Measurements from ENCODE around the gene DNAJC12. TPM values are rescaled to one million over a fixed set of nuclear protein-coding genes. Genes with fewer than 3 reads are reported as not detected.

The DNAJC12 gene
- total and polyA plus RNA-seq, 2 of the 8 experiments (the other 6 are each of a cell fraction or from before 2014, with no cell fraction given), result 0.86 to 4.2 TPM

DNA sequence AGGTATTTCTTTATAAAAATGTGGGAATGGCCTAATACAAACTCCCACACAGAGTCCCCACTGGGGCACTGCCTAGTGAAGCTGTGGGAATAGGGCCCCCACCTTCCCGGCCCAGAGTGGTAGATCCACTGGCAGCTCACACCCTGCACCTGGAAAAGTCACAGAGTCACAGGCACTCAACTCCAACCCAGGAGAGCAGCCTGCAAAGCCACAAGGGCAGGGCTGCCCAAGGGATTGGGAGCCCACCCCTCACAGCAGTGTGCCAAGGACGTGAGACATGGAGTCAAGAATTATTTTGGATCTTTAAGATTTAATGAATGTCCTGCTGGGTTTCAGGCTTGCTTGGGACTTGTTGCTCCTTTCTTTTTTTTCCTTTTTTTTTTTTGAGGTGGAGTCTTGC, 5.3 kb upstream of the DNAJC12 start (continued):
- TF ChIP-seq, protein P1, sequence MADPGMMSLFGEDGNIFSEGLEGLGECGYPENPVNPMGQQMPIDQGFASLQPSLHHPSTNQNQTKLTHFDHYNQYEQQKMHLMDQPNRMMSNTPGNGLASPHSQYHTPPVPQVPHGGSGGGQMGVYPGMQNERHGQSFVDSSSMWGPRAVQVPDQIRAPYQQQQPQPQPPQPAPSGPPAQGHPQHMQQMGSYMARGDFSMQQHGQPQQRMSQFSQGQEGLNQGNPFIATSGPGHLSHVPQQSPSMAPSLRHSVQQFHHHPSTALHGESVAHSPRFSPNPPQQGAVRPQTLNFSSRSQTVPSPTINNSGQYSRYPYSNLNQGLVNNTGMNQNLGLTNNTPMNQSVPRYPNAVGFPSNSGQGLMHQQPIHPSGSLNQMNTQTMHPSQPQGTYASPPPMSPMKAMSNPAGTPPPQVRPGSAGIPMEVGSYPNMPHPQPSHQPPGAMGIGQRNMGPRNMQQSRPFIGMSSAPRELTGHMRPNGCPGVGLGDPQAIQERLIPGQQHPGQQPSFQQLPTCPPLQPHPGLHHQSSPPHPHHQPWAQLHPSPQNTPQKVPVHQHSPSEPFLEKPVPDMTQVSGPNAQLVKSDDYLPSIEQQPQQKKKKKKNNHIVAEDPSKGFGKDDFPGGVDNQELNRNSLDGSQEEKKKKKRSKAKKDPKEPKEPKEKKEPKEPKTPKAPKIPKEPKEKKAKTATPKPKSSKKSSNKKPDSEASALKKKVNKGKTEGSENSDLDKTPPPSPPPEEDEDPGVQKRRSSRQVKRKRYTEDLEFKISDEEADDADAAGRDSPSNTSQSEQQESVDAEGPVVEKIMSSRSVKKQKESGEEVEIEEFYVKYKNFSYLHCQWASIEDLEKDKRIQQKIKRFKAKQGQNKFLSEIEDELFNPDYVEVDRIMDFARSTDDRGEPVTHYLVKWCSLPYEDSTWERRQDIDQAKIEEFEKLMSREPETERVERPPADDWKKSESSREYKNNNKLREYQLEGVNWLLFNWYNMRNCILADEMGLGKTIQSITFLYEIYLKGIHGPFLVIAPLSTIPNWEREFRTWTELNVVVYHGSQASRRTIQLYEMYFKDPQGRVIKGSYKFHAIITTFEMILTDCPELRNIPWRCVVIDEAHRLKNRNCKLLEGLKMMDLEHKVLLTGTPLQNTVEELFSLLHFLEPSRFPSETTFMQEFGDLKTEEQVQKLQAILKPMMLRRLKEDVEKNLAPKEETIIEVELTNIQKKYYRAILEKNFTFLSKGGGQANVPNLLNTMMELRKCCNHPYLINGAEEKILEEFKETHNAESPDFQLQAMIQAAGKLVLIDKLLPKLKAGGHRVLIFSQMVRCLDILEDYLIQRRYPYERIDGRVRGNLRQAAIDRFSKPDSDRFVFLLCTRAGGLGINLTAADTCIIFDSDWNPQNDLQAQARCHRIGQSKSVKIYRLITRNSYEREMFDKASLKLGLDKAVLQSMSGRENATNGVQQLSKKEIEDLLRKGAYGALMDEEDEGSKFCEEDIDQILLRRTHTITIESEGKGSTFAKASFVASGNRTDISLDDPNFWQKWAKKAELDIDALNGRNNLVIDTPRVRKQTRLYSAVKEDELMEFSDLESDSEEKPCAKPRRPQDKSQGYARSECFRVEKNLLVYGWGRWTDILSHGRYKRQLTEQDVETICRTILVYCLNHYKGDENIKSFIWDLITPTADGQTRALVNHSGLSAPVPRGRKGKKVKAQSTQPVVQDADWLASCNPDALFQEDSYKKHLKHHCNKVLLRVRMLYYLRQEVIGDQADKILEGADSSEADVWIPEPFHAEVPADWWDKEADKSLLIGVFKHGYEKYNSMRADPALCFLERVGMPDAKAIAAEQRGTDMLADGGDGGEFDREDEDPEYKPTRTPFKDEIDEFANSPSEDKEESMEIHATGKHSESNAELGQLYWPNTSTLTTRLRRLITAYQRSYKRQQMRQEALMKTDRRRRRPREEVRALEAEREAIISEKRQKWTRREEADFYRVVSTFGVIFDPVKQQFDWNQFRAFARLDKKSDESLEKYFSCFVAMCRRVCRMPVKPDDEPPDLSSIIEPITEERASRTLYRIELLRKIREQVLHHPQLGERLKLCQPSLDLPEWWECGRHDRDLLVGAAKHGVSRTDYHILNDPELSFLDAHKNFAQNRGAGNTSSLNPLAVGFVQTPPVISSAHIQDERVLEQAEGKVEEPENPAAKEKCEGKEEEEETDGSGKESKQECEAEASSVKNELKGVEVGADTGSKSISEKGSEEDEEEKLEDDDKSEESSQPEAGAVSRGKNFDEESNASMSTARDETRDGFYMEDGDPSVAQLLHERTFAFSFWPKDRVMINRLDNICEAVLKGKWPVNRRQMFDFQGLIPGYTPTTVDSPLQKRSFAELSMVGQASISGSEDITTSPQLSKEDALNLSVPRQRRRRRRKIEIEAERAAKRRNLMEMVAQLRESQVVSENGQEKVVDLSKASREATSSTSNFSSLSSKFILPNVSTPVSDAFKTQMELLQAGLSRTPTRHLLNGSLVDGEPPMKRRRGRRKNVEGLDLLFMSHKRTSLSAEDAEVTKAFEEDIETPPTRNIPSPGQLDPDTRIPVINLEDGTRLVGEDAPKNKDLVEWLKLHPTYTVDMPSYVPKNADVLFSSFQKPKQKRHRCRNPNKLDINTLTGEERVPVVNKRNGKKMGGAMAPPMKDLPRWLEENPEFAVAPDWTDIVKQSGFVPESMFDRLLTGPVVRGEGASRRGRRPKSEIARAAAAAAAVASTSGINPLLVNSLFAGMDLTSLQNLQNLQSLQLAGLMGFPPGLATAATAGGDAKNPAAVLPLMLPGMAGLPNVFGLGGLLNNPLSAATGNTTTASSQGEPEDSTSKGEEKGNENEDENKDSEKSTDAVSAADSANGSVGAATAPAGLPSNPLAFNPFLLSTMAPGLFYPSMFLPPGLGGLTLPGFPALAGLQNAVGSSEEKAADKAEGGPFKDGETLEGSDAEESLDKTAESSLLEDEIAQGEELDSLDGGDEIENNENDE (IDR thresholded peaks at IDR 0.05; ENCODE audit: insufficient replicate concordance, low read length), result no peak
- no peak for TF ChIP-seq FOSL1 (IDR thresholded peaks at IDR 0.05; ENCODE audit: insufficient read depth, low read depth, low read length)
- no peak for TF ChIP-seq EGR1 (IDR thresholded peaks at IDR 0.05; ENCODE audit: borderline replicate concordance, low read depth, low read length)
- no peak for TF ChIP-seq JUN (IDR thresholded peaks at IDR 0.05; ENCODE audit: low read depth, low read length)
- TF ChIP-seq, protein P2, sequence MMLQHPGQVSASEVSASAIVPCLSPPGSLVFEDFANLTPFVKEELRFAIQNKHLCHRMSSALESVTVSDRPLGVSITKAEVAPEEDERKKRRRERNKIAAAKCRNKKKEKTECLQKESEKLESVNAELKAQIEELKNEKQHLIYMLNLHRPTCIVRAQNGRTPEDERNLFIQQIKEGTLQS (IDR thresholded peaks at IDR 0.05; ENCODE audit: insufficient read depth, low read depth, low read length), result no peak
- no peak for TF ChIP-seq TAF7 (optimal IDR thresholded peaks at IDR 0.05; ENCODE audit: borderline replicate concordance, low read depth, low read length)
